NT2/D1 (cell line): ENCODE data around the gene CTBP2.

Source experiments
- DNase-seq: peaks from one replicate; pipeline ENCODE4 v3.0.0-alpha.2; 2011; ENCODE audit warnings: low read depth, low spot score
- H3K27me3 ChIP-seq: 2 replicates; pipeline ENCODE4 v1.6.0; 2011; ENCODE audit warnings: mild to moderate bottlenecking; ENCODE audit not compliant: insufficient read length, insufficient read depth
- H3K36me3 ChIP-seq: 2 replicates; pipeline ENCODE4 v1.6.1; 2011; ENCODE audit warnings: mild to moderate bottlenecking, low read length, mixed read lengths; ENCODE audit not compliant: insufficient read depth, insufficient read length
- H3K4me1 ChIP-seq: 2 replicates; pipeline ENCODE4 v1.5.1; 2011; ENCODE audit not compliant: insufficient read depth, insufficient read length
- H3K4me3 ChIP-seq: 2 replicates; pipeline ENCODE4 v1.5.1; 2011; ENCODE audit warnings: low read depth; ENCODE audit not compliant: insufficient read length
- H3K9ac ChIP-seq: 2 replicates; pipeline ENCODE4 v1.6.0; 2011; ENCODE audit warnings: low read depth; ENCODE audit not compliant: insufficient read length
- H3K9me3 ChIP-seq: 2 replicates; pipeline ENCODE4 v1.5.1; 2011; ENCODE audit warnings: mild to moderate bottlenecking, low read length; ENCODE audit not compliant: insufficient read depth
- SUZ12 ChIP-seq: IDR thresholded peaks from 2 replicates; pipeline ENCODE4 v1.6.1; 2011; ENCODE audit not compliant: insufficient read length, insufficient read depth; ENCODE audit errors: extremely low read depth
- YY1 ChIP-seq: IDR thresholded peaks from 2 replicates; pipeline ENCODE4 v1.6.1; 2011; ENCODE audit not compliant: insufficient read length, insufficient read depth
- ZNF274 ChIP-seq: IDR thresholded peaks from 2 replicates; pipeline ENCODE4 v1.6.1; 2011; ENCODE audit warnings: mild to moderate bottlenecking, low read depth, low read length

CTBP2 gene

DNA sequence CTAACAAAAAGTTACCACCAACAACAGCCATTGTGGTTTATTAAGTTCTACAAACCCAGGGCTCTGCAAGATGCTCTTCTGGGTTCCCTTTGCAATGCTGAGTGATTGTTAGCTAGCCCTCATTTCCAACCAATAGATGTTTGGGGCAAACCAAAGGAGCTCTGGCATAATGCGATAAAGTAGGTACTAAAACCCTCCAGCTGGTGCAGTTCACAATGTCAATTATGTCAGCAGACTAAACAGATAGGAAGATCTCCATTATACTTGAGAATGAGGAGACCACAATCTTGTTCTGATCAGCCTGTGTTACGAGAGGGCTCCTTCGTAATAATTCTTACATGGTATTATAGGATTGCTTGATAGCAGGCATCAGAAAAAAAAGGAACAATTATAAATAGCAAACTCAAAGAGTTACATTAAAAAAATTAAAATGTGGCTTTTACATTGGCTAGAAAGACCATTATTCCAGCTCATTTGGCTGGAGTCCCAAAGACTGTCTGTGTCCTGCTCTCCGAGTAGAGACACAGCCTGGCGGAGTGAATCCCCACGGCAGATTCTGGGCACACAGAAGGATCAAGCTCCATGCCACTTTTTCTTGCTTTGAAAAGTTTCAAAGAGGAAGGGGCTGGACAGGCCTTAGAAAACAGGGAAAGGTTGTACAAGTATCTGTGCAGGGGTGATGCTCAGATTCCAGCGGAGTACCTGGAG, 124.6 kb downstream of the CTBP2 start:
- H3K4me3 ChIP-seq = no peak overlapping the region
- no peaks in the 10 kb centered on the region for H3K27me3 ChIP-seq
- H3K36me3 ChIP-seq = peaks cover 45% of the 10 kb centered on the region
- H3K9me3 ChIP-seq = no peaks in the 10 kb centered on the region
- TF ChIP-seq SUZ12 = no peak
- no peak for TF ChIP-seq ZNF274
- TF ChIP-seq YY1 = no peak
- H3K4me1 ChIP-seq = peaks cover 9% of the 10 kb centered on the region
- H3K9ac ChIP-seq = no peak overlapping the region
- DNase-seq = no peak

DNA sequence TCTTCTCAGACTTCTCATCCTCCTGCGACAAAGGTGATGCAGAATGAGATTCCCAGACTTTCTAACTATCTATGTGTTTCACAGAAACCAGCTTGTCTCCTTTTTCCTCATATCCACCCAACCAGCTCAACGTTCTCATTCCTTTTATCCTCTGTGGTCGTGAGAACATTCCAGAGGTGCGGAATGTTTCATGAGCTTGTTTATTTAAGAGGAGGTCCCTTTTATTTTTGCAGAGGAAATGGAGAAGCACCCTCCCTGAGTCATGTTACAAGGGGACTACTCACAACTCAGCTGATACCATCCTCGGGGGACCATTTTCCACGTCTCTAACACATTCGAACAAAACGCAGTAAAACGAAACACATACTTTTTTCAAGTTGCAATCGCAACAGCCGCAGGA, 125.2 kb downstream of the CTBP2 start:
- no peaks in the 10 kb centered on the region for H3K27me3 ChIP-seq
- no peak overlapping the region for H3K9ac ChIP-seq
- H3K36me3 ChIP-seq = peaks cover 47% of the 10 kb centered on the region
- peaks cover 9% of the 10 kb centered on the region for H3K4me1 ChIP-seq
- no peak for DNase-seq
- no peaks in the 10 kb centered on the region for H3K9me3 ChIP-seq
- no peak overlapping the region for H3K4me3 ChIP-seq
- no peak for TF ChIP-seq YY1
- no peak for TF ChIP-seq ZNF274
- TF ChIP-seq SUZ12 = no peak

GRCh38 chr10:125034675-125035074, 125.7 kb downstream of the CTBP2 start:
- no peak for DNase-seq
- peaks cover 47% of the 10 kb centered on the region for H3K36me3 ChIP-seq
- H3K4me3 ChIP-seq = no peak overlapping the region
- no peaks in the 10 kb centered on the region for H3K9me3 ChIP-seq
- peaks cover 7% of the 10 kb centered on the region for H3K4me1 ChIP-seq
- no peaks in the 10 kb centered on the region for H3K27me3 ChIP-seq
- TF ChIP-seq SUZ12 (no peak), YY1 (no peak), ZNF274 (no peak)
- no peak overlapping the region for H3K9ac ChIP-seq

DNA sequence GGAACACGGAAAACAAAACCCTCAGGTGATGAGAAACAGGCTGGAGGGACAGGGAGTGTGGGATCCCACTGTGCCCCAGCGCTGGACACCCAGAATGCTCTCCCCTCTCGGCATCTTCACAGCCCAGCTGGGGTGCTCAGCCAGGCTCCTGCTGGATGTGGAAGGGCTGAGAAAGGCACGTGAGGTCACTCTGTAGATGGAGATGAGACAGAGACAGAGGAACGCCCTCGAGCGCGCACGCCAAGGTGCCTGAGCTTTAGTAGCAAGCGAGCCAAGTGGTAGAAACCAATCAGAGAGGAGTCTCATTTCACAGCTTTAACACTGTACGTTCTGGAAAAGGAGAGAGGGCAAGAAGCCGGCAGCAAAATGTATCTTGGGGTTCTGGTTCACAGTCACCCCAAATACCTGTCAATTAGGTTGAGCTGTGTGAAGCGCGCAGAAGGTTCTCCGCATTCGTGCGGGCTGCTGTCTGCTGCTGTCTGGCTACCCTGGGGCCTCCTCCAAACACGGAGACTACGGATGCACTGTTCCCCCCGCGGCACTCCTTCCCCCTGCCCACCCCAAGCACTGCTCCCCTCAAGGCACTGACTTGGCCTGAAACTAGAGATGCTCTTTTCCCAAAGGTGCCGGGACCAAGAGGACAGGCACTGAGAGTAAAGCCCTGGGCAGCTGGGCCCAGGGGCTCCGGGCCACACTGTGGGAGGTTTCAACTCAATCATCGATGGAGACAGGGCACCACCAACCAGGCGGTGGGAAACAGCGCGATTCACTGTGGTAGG, 127.0 kb downstream of the CTBP2 start:
- peaks cover 7% of the 10 kb centered on the region for H3K4me1 ChIP-seq
- TF ChIP-seq SUZ12 (no peak), YY1 (no peak), ZNF274 (no peak)

DNA sequence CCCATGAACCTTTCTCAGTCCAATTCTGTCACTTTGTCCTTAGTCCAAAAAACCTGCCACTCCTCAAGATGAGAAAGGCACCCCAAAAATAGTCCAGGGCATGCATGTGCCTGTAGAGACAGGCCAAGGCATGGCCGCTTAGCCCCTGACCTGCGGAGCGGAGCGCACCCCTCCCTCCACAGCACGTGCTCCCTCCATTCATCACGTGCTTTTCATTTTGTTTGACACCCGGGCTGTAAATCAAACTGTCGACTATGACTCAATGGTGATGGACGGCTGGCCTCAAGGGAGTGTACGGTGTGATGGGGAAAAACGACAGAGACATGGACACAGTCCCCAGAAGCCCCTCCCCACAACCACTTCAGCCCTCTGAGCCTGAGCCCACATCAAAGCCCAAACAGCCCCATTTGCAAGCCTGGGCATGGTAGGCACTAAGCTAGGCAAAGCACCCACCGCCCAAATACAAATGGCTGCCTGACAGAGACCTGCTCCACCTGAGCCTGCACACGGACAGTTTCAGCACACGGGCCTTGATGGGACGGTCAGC, 127.8 kb downstream of the CTBP2 start:
- H3K4me3 ChIP-seq = no peak overlapping the region
- H3K27me3 ChIP-seq = no peaks in the 10 kb centered on the region
- H3K36me3 ChIP-seq = peaks cover 37% of the 10 kb centered on the region
- no peaks in the 10 kb centered on the region for H3K9me3 ChIP-seq
- no peak for DNase-seq
- H3K9ac ChIP-seq = no peak overlapping the region
- peaks cover 4% of the 10 kb centered on the region for H3K4me1 ChIP-seq
- TF ChIP-seq SUZ12 (no peak), YY1 (no peak), ZNF274 (no peak)

More for the DNA sequence above, 127.0 kb downstream of the CTBP2 start:
- DNase-seq = no peak
- Histone ChIP-seq H3K36me3 (peaks cover 39% of the 10 kb centered on the region), H3K9ac (no peak overlapping the region), H3K27me3 (no peaks in the 10 kb centered on the region), H3K9me3 (no peaks in the 10 kb centered on the region), H3K4me3 (no peak overlapping the region)

- no peak for DNase-seq
- no peaks in the 10 kb centered on the region for H3K9me3 ChIP-seq
- no peaks in the 10 kb centered on the region for H3K27me3 ChIP-seq
- H3K4me3 ChIP-seq = no peak overlapping the region
- no peak overlapping the region for H3K9ac ChIP-seq
- TF ChIP-seq ZNF274 = no peak
- TF ChIP-seq SUZ12 = no peak
- no peak for TF ChIP-seq YY1
- H3K36me3 ChIP-seq = peaks cover 43% of the 10 kb centered on the region
- peaks cover 2% of the 10 kb centered on the region for H3K4me1 ChIP-seq
Measured at GRCh38 chr10:125030567-125031197, 129.7 kb downstream of the CTBP2 start.

- H3K9ac ChIP-seq = no peak overlapping the region
- no peaks in the 10 kb centered on the region for H3K27me3 ChIP-seq
- H3K36me3 ChIP-seq = peaks cover 40% of the 10 kb centered on the region
- TF ChIP-seq ZNF274 (no peak), YY1 (no peak), SUZ12 (no peak)
- no peaks in the 10 kb centered on the region for H3K9me3 ChIP-seq
- no peak for DNase-seq
- H3K4me1 ChIP-seq = peaks cover 2% of the 10 kb centered on the region
- H3K4me3 ChIP-seq = no peak overlapping the region
Measured at GRCh38 chr10:125029584-125030242, 130.7 kb downstream of the CTBP2 start.
